Activated CD4-positive, alpha-beta T cell treated with anti-CD3 and anti-CD28 coated beads, Interleukin-2, amount 50 U/mL, for 16 hours (primary cell): Measurements from ENCODE around the gene AGPAT1.
"Not testable (repeated sequence)": the region's sequence is repeated elsewhere in the genome, so short reads cannot be mapped to it uniquely, and the experiment has no call there.

Experiments
- DNase-seq: peaks from one replicate; pipeline ENCODE4 v3.0.0-alpha.2; 2020

AGPAT1 gene

GRCh38 chr6:32146687-32147086 lies 29.2 kb downstream of the AGPAT1 start:
- no peak for DNase-seq

GRCh38 chr6:32146287-32146686 lies 29.6 kb downstream of the AGPAT1 start:
- no peak for DNase-seq

- not testable (repeated sequence) for DNase-seq
Observed at GRCh38 chr6:32144238-32144637, 31.6 kb downstream of the AGPAT1 start.

GRCh38 chr6:32140420-32141046 lies 35.4 kb downstream of the AGPAT1 start:
- DNase-seq, result no peak

- no peak for DNase-seq
Observed at GRCh38 chr6:32139590-32139989, 36.3 kb downstream of the AGPAT1 start.

GRCh38 chr6:32137454-32137853 lies 38.4 kb downstream of the AGPAT1 start:
- no peak for DNase-seq

- no peak for DNase-seq
Observed at GRCh38 chr6:32133786-32134185, 42.1 kb downstream of the AGPAT1 start.

GRCh38 chr6:32132110-32132509 lies 43.8 kb downstream of the AGPAT1 start:
- no peak for DNase-seq

- no peak for DNase-seq
Observed at GRCh38 chr6:32131439-32131948, 44.4 kb downstream of the AGPAT1 start.

- DNase-seq, result no peak
Observed at GRCh38 chr6:32129297-32130088, 46.4 kb downstream of the AGPAT1 start.

- no peak for DNase-seq
Observed at GRCh38 chr6:32128751-32129296, 47.1 kb downstream of the AGPAT1 start.

- peak; percentile 99 for DNase-seq
Observed at GRCh38 chr6:32127717-32128592, 47.9 kb downstream of the AGPAT1 start, which contains the start of gene ATF6B. Gene ATF6B (minus strand): TSS chr6:32128246. CDS start chr6:32128207, 39 bp downstream.

GRCh38 chr6:32127409-32127716 lies 48.5 kb downstream of the AGPAT1 start:
- no peak for DNase-seq

- no peak for DNase-seq
Observed at GRCh38 chr6:32126880-32127279, 49.0 kb downstream of the AGPAT1 start.

GRCh38 chr6:32123681-32124080 lies 52.2 kb downstream of the AGPAT1 start:
- no peak for DNase-seq

- DNase-seq, result no peak
Observed at GRCh38 chr6:32120573-32121059, 55.3 kb downstream of the AGPAT1 start.

- peak; percentile 72 for DNase-seq
Observed at GRCh38 chr6:32118782-32119628, 56.9 kb downstream of the AGPAT1 start.
